GM12873 (cell line): ENCODE results near the gene AHCTF1.

Source experiments
- TF ChIP-seq, protein P1 (sequence below): IDR thresholded peaks from 2 replicates; pipeline ENCODE4 v1.5.1; 2012; ENCODE audit warnings: low read depth, mild to moderate bottlenecking, moderate library complexity, low read length, control low read depth; ENCODE audit not compliant: insufficient read depth; ENCODE audit errors: missing control alignments

The AHCTF1 gene

DNA sequence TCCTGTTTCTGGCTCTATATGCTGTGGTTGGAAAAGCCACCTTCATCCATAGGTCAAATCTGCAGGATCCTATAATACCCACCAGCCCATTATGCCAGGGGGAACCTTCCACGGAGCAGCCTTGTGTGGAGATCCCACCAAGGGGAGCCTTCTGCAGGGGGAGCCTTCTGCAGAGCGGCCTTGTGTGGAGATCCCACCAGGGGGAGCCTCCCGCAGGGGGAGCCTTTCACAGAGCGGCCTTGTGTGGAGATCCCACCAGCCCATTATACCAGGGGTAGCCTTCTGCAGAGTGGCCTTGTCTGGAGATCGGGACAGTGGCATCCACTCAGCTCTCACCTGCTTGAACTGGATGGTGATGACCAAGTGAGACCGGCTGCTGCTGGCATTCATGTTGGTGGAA, 122.3 kb downstream of the AHCTF1 start:
- TF ChIP-seq, protein P1, sequence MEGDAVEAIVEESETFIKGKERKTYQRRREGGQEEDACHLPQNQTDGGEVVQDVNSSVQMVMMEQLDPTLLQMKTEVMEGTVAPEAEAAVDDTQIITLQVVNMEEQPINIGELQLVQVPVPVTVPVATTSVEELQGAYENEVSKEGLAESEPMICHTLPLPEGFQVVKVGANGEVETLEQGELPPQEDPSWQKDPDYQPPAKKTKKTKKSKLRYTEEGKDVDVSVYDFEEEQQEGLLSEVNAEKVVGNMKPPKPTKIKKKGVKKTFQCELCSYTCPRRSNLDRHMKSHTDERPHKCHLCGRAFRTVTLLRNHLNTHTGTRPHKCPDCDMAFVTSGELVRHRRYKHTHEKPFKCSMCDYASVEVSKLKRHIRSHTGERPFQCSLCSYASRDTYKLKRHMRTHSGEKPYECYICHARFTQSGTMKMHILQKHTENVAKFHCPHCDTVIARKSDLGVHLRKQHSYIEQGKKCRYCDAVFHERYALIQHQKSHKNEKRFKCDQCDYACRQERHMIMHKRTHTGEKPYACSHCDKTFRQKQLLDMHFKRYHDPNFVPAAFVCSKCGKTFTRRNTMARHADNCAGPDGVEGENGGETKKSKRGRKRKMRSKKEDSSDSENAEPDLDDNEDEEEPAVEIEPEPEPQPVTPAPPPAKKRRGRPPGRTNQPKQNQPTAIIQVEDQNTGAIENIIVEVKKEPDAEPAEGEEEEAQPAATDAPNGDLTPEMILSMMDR: peak; percentile 44

DNA sequence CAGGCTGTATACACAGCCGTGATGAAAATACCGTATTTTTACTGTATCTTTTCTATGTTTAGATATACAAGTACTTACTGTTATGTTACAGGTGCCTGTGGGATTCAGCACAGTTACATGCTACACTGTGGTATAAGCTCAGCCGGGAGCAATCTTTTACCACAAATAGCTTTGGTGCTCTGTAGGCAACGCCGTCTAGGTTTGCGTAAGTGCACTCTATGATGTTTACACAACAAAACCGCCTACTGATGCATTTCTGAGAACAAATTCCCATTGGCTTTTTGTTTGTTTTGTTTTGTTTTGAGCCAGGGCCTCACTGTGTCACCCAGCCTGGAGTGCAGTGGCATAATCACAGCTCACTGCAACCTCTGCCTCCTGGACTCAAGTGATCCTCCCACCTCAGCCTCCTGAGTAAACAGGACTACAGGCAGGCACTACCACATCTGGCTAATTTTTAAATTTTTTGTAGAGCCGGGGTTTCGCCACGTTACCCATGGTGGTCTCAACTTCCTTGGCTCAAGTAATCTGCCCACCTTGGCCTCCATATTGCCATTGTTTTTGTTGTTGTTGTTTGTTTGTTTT, 126.5 kb downstream of the AHCTF1 start:
- TF ChIP-seq, protein P1: no peak

DNA sequence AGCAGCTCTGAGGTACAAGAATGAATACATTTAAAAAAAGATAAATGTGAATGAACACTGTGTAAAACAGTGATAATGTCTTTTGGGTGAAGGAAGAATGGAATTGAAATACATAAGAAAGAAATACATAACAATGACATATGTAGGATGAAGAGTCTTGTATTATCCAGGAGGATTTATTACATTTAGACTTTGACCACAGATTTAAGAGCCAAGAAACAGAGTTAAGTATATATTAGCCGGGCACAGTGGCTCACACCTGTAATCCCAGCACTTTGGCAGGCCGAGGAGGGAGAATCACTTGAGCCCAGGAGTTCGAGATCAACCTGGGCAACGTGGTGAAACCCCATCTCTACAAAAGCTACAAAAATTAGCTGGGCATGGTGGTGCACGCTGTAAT, 127.9 kb downstream of the AHCTF1 start:
- TF ChIP-seq, protein P1: no peak

DNA sequence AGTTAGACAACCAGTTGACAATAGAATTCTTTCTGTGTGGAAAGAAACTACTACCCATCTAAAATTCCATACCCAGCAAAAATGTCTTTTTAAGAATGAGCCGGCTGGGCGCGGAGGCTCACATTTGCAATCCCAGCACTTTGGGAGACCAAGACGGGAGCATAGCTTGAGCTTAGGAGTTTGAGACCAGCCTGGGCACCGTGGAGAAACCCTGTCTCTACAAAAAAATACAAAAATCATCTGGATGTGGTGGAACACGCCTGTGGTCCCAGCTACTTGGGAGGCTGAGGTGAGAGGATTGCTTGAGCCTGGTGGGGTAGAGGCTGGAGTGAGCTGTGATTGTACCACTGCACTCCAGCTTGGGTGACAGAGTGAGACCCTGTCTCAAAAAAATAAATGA, 128.4 kb downstream of the AHCTF1 start:
- TF ChIP-seq, protein P1: no peak

DNA sequence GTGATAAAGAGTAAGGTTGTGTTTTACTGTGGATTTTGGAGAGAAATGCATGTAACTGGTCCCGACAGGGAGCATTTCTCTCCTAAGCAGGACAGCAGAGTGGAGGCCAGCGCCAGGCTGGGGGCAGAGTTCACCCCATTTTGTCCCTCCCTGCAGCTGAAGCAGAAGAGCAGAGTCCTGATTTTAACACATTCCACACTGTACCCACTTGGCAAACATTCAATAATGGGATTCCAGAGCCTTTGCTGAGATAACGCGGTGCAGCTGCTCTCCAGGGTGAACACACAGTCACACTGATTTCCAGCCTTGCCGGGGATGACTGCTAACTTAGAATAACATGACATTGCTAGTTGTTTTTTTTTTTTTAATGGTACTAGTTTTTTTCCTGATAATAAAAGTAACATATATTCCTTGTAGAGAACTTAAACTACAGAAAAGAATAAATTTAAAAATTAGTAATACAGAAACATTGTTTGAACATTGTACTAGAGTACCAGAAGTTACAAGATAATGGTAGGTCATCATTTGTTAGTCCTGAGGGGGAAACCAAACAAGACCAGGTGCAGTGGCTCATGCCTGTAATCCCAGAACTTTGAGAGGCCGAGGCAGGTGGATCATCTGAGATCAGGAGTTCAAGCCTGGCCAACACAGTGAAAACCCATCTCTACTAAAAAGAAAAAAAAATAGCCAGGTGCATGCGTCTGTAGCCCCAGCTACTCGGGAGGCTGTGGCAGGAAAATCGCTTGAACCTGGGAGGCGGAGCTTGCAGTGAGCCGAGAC, 130.3 kb downstream of the AHCTF1 start:
- TF ChIP-seq, protein P1: no peak

DNA sequence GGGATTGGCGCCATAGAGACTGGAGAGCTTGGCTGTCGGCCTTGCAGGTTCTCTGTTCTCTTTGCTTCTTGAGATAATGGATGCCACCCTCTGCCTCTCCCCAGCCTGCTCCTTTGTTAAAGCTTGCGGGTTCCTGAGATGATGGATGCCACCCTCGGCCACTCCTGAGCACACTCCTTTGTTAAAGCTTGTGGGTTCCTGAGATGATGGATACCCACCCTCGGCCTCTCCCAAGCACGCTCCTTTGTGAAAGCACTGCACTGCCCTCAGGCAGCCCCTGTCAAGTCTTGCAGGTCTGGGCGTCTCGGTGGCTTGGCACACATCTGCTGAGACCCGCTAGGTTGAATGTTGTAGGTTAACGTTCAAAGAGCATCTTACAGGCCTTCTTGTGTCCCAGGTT, 131.0 kb downstream of the AHCTF1 start:
- TF ChIP-seq, protein P1: no peak

DNA sequence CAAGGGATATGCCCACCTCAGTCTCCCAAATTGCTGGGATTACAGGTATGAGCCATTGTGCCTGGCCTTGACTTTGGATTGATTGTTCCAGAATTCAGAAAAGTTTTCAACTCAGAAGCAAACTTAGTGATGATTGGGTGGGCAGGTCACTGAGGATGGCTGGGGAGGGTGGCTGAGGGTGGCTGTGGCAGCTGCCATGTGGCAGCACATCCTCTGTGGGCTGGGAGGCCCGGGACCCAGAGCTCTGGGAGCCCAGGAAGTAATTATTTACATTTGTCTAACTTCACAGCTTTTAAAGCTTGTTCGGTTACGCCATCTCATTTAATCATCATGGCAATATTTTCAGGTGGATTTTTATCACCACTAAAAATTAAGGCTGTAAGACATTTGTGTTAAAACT, 131.4 kb downstream of the AHCTF1 start:
- TF ChIP-seq, protein P1: no peak
